Astrocyte (in vitro differentiated cells and primary cell): ENCODE results near the gene OR51B6. TPM values are rescaled to one million over a fixed set of nuclear protein-coding genes. Genes with fewer than 3 reads are reported as not detected.
"Not testable (repeated sequence)": the region's sequence is repeated elsewhere in the genome, so short reads cannot be mapped to it uniquely, and the experiment has no call there.

Experiments used
- DNase-seq: peaks from one replicate; pipeline ENCODE4 v3.0.0-alpha.2; 2010; ENCODE audit warnings: low read depth
- FAIRE-seq: peaks from 2 replicates; lab custom pipeline; 2011; peaks lifted over from hg19 to GRCh38; lab: Jason Lieb, UNC
- H2AFZ ChIP-seq: 2 replicates; pipeline ENCODE4 v1.6.0; 2012; ENCODE audit warnings: low read depth, low read length, inconsistent platforms
- H3K27ac ChIP-seq: 2 replicates; pipeline ENCODE4 v1.5.1; 2011; ENCODE audit warnings: low read depth, low read length, inconsistent platforms
- H3K27me3 ChIP-seq: 2 replicates; pipeline ENCODE4 v1.6.0; 2011; ENCODE audit warnings: low read length, inconsistent platforms; ENCODE audit not compliant: insufficient read depth
- H3K36me3 ChIP-seq: 2 replicates; pipeline ENCODE4 v1.5.1; 2011; ENCODE audit warnings: low read length, inconsistent platforms; ENCODE audit not compliant: insufficient read depth
- H3K4me1 ChIP-seq: 2 replicates; pipeline ENCODE4 v1.5.1; 2011; ENCODE audit warnings: low read length, inconsistent platforms; ENCODE audit not compliant: insufficient read depth
- H3K4me2 ChIP-seq: 2 replicates; pipeline ENCODE4 v1.6.0; 2012; ENCODE audit warnings: low read length, inconsistent platforms
- H3K4me3 ChIP-seq: 2 replicates; pipeline ENCODE4 v1.5.1; 2011; ENCODE audit warnings: low read depth, mild to moderate bottlenecking, low read length, inconsistent platforms; ENCODE audit not compliant: insufficient read depth
- H3K79me2 ChIP-seq: 2 replicates; pipeline ENCODE4 v1.6.0; 2012; ENCODE audit warnings: mild to moderate bottlenecking, low read length, inconsistent platforms; ENCODE audit not compliant: insufficient read depth
- H3K9ac ChIP-seq: 2 replicates; pipeline ENCODE4 v1.6.0; 2012; ENCODE audit warnings: mild to moderate bottlenecking, low read length, inconsistent platforms
- H3K9me3 ChIP-seq: 2 replicates; pipeline ENCODE4 v1.5.1; 2012; ENCODE audit warnings: low read depth, mild to moderate bottlenecking, low read length, inconsistent platforms; ENCODE audit not compliant: insufficient read depth
- H4K20me1 ChIP-seq: 2 replicates; pipeline ENCODE4 v1.6.0; 2012; ENCODE audit warnings: low read length, inconsistent platforms; ENCODE audit not compliant: insufficient read depth
- H3K27ac Mint-ChIP-seq: one replicate; pipeline ENCODE4 v1.8.0; 2021; ENCODE audit warnings: mild to moderate bottlenecking, mixed read lengths; ENCODE audit not compliant: unreplicated experiment
- H3K27me3 Mint-ChIP-seq: one replicate; pipeline ENCODE4 v1.8.0; 2021; ENCODE audit warnings: low read depth, mixed read lengths; ENCODE audit not compliant: unreplicated experiment
- H3K36me3 Mint-ChIP-seq: one replicate; pipeline ENCODE4 v1.8.0; 2021; ENCODE audit warnings: low read depth, mixed read lengths; ENCODE audit not compliant: unreplicated experiment
- H3K4me1 Mint-ChIP-seq: one replicate; pipeline ENCODE4 v1.8.0; 2021; ENCODE audit warnings: low read depth, mixed read lengths; ENCODE audit not compliant: unreplicated experiment
- H3K4me3 Mint-ChIP-seq: one replicate; pipeline ENCODE4 v1.8.0; 2021; ENCODE audit warnings: mild to moderate bottlenecking, moderate library complexity, mixed read lengths; ENCODE audit not compliant: unreplicated experiment
- H3K9me3 Mint-ChIP-seq: one replicate; pipeline ENCODE4 v1.8.0; 2021; ENCODE audit warnings: mild to moderate bottlenecking, mixed read lengths; ENCODE audit not compliant: unreplicated experiment
- EZH2 ChIP-seq: IDR thresholded peaks from 2 replicates; pipeline ENCODE4 v1.6.1; 2012; ENCODE audit warnings: mild to moderate bottlenecking, low read length, inconsistent platforms; ENCODE audit not compliant: insufficient read depth
- total RNA-seq: library from RNA; stranded (reverse); gene quantifications from 2 replicates; pipeline ENCODE4 v1.2.1, GENCODE V29; 2021
- TF ChIP-seq, protein P1 (sequence below): IDR thresholded peaks from 2 replicates; pipeline ENCODE4 v1.5.1; 2011; ENCODE audit warnings: low read depth, mild to moderate bottlenecking, inconsistent platforms, low read length, moderate library complexity; ENCODE audit not compliant: insufficient read depth

Gene OR51B6
- total RNA-seq, 1 donor from 2014 or later = not detected

GRCh38 chr11:5304046-5304445, 47.3 kb upstream of the OR51B6 start:
- peak; percentile 62 for FAIRE-seq
- H2AFZ ChIP-seq = no peak overlapping the region
- H3K27me3 Mint-ChIP-seq = no peaks in the 10 kb centered on the region

GRCh38 chr11:5307256-5308019, 43.9 kb upstream of the OR51B6 start:
- H3K27me3 Mint-ChIP-seq = no peaks in the 10 kb centered on the region
- no peaks in the 10 kb centered on the region for H4K20me1 ChIP-seq
- no peak for TF ChIP-seq EZH2
- TF ChIP-seq, protein P1, sequence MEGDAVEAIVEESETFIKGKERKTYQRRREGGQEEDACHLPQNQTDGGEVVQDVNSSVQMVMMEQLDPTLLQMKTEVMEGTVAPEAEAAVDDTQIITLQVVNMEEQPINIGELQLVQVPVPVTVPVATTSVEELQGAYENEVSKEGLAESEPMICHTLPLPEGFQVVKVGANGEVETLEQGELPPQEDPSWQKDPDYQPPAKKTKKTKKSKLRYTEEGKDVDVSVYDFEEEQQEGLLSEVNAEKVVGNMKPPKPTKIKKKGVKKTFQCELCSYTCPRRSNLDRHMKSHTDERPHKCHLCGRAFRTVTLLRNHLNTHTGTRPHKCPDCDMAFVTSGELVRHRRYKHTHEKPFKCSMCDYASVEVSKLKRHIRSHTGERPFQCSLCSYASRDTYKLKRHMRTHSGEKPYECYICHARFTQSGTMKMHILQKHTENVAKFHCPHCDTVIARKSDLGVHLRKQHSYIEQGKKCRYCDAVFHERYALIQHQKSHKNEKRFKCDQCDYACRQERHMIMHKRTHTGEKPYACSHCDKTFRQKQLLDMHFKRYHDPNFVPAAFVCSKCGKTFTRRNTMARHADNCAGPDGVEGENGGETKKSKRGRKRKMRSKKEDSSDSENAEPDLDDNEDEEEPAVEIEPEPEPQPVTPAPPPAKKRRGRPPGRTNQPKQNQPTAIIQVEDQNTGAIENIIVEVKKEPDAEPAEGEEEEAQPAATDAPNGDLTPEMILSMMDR = no peak
- no peaks in the 10 kb centered on the region for H3K27me3 ChIP-seq
- DNase-seq (no peak), FAIRE-seq (no peak)
- no peaks in the 10 kb centered on the region for H3K4me1 ChIP-seq
- H3K4me3 ChIP-seq = no peak overlapping the region
- no peak overlapping the region for H3K4me2 ChIP-seq
- H3K4me3 Mint-ChIP-seq = no peak overlapping the region
- no peaks in the 10 kb centered on the region for H3K79me2 ChIP-seq
- no peaks in the 10 kb centered on the region for H3K9me3 ChIP-seq
- no peaks in the 10 kb centered on the region for H3K9me3 Mint-ChIP-seq
- H3K27ac Mint-ChIP-seq = peak overlapping the region; percentile 55
- H3K36me3 Mint-ChIP-seq = no peaks in the 10 kb centered on the region
- no peak overlapping the region for H3K9ac ChIP-seq
- H2AFZ ChIP-seq = no peak overlapping the region
- H3K36me3 ChIP-seq = no peaks in the 10 kb centered on the region
- H3K27ac ChIP-seq = no peak overlapping the region
- H3K4me1 Mint-ChIP-seq = peaks cover 4% of the 10 kb centered on the region

More at GRCh38 chr11:5304046-5304445, 47.3 kb upstream of the OR51B6 start:
- peaks cover 4% of the 10 kb centered on the region for H3K4me1 Mint-ChIP-seq
- Histone ChIP-seq H3K4me2 (no peak overlapping the region), H3K79me2 (no peaks in the 10 kb centered on the region), H3K9me3 (no peaks in the 10 kb centered on the region), H3K27me3 (no peaks in the 10 kb centered on the region), H3K36me3 (no peaks in the 10 kb centered on the region), H3K27ac (no peak overlapping the region), H3K4me1 (no peaks in the 10 kb centered on the region), H3K4me3 (no peak overlapping the region), H3K9ac (no peak overlapping the region), H4K20me1 (no peaks in the 10 kb centered on the region)
- DNase-seq = no peak
- no peaks in the 10 kb centered on the region for H3K36me3 Mint-ChIP-seq
- H3K9me3 Mint-ChIP-seq = no peaks in the 10 kb centered on the region
- TF ChIP-seq, protein P1 = no peak
- no peak for TF ChIP-seq EZH2
- H3K4me3 Mint-ChIP-seq = no peak overlapping the region
- H3K27ac Mint-ChIP-seq = no peak overlapping the region

GRCh38 chr11:5310423-5310822, 40.9 kb upstream of the OR51B6 start:
- Histone ChIP-seq H3K27me3 (no peaks in the 10 kb centered on the region), H3K9ac (no peak overlapping the region), H3K9me3 (no peaks in the 10 kb centered on the region), H3K4me3 (no peak overlapping the region), H4K20me1 (no peaks in the 10 kb centered on the region), H3K79me2 (no peaks in the 10 kb centered on the region), H3K4me2 (no peak overlapping the region), H2AFZ (no peak overlapping the region), H3K36me3 (no peaks in the 10 kb centered on the region), H3K4me1 (no peaks in the 10 kb centered on the region), H3K27ac (no peak overlapping the region)
- FAIRE-seq (no peak), DNase-seq (no peak)
- Mint-ChIP-seq H3K27ac (no peak overlapping the region), H3K27me3 (no peaks in the 10 kb centered on the region), H3K9me3 (no peaks in the 10 kb centered on the region), H3K4me3 (no peak overlapping the region), H3K4me1 (peaks cover 2% of the 10 kb centered on the region), H3K36me3 (no peaks in the 10 kb centered on the region)
- TF ChIP-seq EZH2 = no peak

- not testable (repeated sequence) for H3K9me3 Mint-ChIP-seq, DNase-seq, H4K20me1 ChIP-seq, H3K36me3 Mint-ChIP-seq, H3K36me3 ChIP-seq, H3K27ac ChIP-seq, H3K27me3 ChIP-seq, H3K27ac Mint-ChIP-seq, H3K4me2 ChIP-seq, H3K9ac ChIP-seq, H3K9me3 ChIP-seq, H3K27me3 Mint-ChIP-seq, H3K4me1 ChIP-seq, H3K4me1 Mint-ChIP-seq, H3K4me3 Mint-ChIP-seq, H3K4me3 ChIP-seq, H3K79me2 ChIP-seq, H2AFZ ChIP-seq, FAIRE-seq
Observed at GRCh38 chr11:5313326-5314023, 37.8 kb upstream of the OR51B6 start.
